PC-3 (cell line): ENCODE results near the gene ZNFX1. TPM values are rescaled to one million over a fixed set of nuclear protein-coding genes. Genes with fewer than 3 reads are reported as not detected.
"Not testable (repeated sequence)": the region's sequence is repeated elsewhere in the genome, so short reads cannot be mapped to it uniquely, and the experiment has no call there.

Experiments used
- ATAC-seq: fragments of 200-7000 bp; cut with Tn5 transposase; 2 replicates; pipeline ENCODE4 v1.9.1; 2020; ENCODE audit warnings: mild to moderate bottlenecking, moderate library complexity
- BruUV-seq: library from RNA; stranded (reverse); fragments of 400-500 nt; replicated peaks from 2 replicates; lab custom pipeline; 2021; lab: Mats Ljungman, UMichigan
- CTCF ChIA-PET: fragments of 300-600 bp; sonication (Branson Sonifier 250); formaldehyde crosslinking; loops from one replicate; lab custom pipeline; 2022; ENCODE audit warnings: antibody characterized with exemption; lab: Charles Lee
- POLR2A ChIA-PET: fragments of 300-600 bp; sonication (Branson Sonifier 250); formaldehyde crosslinking; loops from one replicate; lab custom pipeline; 2022; ENCODE audit warnings: antibody characterized with exemption; ENCODE audit not compliant: unreplicated experiment; lab: Charles Lee
- DNase-seq: peaks from one replicate; pipeline ENCODE4 v3.0.0-alpha.2; 2015
- H2AFZ ChIP-seq: fragments of 300-600 bp; sonication (generic); 2 replicates; pipeline ENCODE4 v1.6.0; 2016; ENCODE audit warnings: antibody characterized with exemption, low read length
- H3F3A ChIP-seq: fragments of 300-600 bp; sonication (generic); one replicate; pipeline ENCODE4 v1.6.0; 2017; ENCODE audit warnings: antibody characterized with exemption, low read length, control low read depth, mild to moderate bottlenecking; ENCODE audit not compliant: unreplicated experiment
- H3K27ac ChIP-seq: fragments of 300-600 bp; sonication (generic); 2 replicates; pipeline ENCODE4 v1.5.1; 2016; ENCODE audit warnings: mild to moderate bottlenecking, low read length
- H3K27me3 ChIP-seq: fragments of 300-600 bp; sonication (generic); 2 replicates; pipeline ENCODE4 v1.6.1; 2016; ENCODE audit warnings: low read length, mixed read lengths
- H3K36me3 ChIP-seq: fragments of 300-600 bp; sonication (generic); 2 replicates; pipeline ENCODE4 v1.6.1; 2016; ENCODE audit warnings: low read depth, mixed run types, low read length, mixed read lengths
- H3K4me1 ChIP-seq: fragments of 300-600 bp; sonication (generic); 2 replicates; pipeline ENCODE4 v1.5.1; 2016; ENCODE audit warnings: low read length; ENCODE audit not compliant: insufficient read depth
- H3K4me2 ChIP-seq: fragments of 300-600 bp; sonication (generic); 2 replicates; pipeline ENCODE4 v1.6.0; 2016; ENCODE audit warnings: low read length
- H3K4me3 ChIP-seq: fragments of 300-600 bp; sonication (generic); 2 replicates; pipeline ENCODE4 v1.5.1; 2016; ENCODE audit warnings: mild to moderate bottlenecking, low read length, mixed read lengths
- H3K79me2 ChIP-seq: fragments of 300-600 bp; sonication (generic); 2 replicates; pipeline ENCODE4 v1.6.1; 2017; ENCODE audit warnings: low read length, mixed read lengths
- H3K9ac ChIP-seq: fragments of 300-600 bp; sonication (generic); 2 replicates; pipeline ENCODE4 v1.6.0; 2016; ENCODE audit warnings: mild to moderate bottlenecking, low read length
- H3K9me2 ChIP-seq: fragments of 300-600 bp; sonication (generic); replicated peaks from 2 replicates; pipeline ENCODE4 v1.6.1; 2016; ENCODE audit warnings: mixed run types, low read length, mixed read lengths
- H3K9me3 ChIP-seq: fragments of 300-600 bp; sonication (generic); 2 replicates; pipeline ENCODE4 v1.6.1; 2016; ENCODE audit warnings: low read length, mixed read lengths
- H4K20me1 ChIP-seq: fragments of 300-600 bp; sonication (generic); 2 replicates; pipeline ENCODE4 v1.6.1; 2016; ENCODE audit warnings: low read length, mixed read lengths
- EZH2 ChIP-seq: fragments of 300-600 bp; sonication (generic); IDR thresholded peaks from one replicate; pipeline ENCODE4 v1.6.1; 2017; ENCODE audit warnings: antibody characterized with exemption, mild to moderate bottlenecking, low read length; ENCODE audit not compliant: unreplicated experiment
- EZH2phosphoT487 ChIP-seq: fragments of 300-600 bp; sonication (generic); IDR thresholded peaks from 2 replicates; pipeline ENCODE4 v1.6.1; 2018; ENCODE audit warnings: mild to moderate bottlenecking, antibody characterized with exemption, low read length, borderline replicate concordance
- intact Hi-C: fragments of 100-400 bp; cut with micrococcal nuclease; formaldehyde crosslinking; loops from 2 replicates; pipeline ENCODE4 v1.9.0; 2023
- total RNA-seq: library from RNA; depleted of rRNA; stranded (reverse); fragments of >200 nt; gene quantifications from 2 replicates; pipeline ENCODE4 v1.2.3, GENCODE V29; 2014
- TF ChIP-seq, protein P1 (sequence below): fragments of 300-600 bp; sonication (generic); conservative IDR thresholded peaks from 2 replicates; pipeline ENCODE4 v1.5.1; 2017; ENCODE audit warnings: antibody characterized with exemption, low read depth, mild to moderate bottlenecking, low read length

The ZNFX1 gene
- total RNA-seq, 1 experiment from 2014 or later = 18.8 TPM

DNA sequence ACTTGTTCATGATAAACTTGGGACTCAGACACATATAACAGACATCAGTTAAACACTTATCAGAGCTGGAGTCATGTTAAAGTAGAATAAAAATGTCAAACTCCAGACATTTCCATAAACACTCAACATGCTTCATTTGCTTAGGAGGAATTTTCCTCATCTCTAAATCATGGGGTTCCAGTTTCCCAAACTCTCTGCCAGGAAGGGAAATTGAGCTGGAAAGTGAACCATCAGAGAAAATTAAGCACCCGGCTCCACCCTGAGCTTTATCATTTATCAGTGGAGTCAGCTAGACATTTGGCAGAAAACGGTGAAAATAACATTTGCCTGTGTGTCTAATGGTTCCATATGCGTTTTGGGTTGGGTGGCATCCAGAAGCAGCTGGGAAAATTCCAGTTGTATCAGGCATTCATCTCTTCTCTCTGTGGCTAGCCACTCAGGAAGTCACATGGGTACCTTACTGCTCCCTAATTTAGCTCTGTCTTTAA is 25.3 kb upstream of the ZNFX1 start:
- Histone ChIP-seq H3K9me3 (no peaks in the 10 kb centered on the region), H3K9ac (no peak overlapping the region), H3K36me3 (no peaks in the 10 kb centered on the region), H3K79me2 (no peaks in the 10 kb centered on the region), H3K27me3 (no peaks in the 10 kb centered on the region), H3K4me2 (no peak overlapping the region), H3F3A (no peaks in the 10 kb centered on the region), H2AFZ (no peak overlapping the region), H3K27ac (no peak overlapping the region), H3K4me3 (no peak overlapping the region), H4K20me1 (no peaks in the 10 kb centered on the region), H3K9me2 (no peaks in the 10 kb centered on the region), H3K4me1 (no peaks in the 10 kb centered on the region)
- TF ChIP-seq EZH2phosphoT487 = no peak
- TF ChIP-seq, protein P1, sequence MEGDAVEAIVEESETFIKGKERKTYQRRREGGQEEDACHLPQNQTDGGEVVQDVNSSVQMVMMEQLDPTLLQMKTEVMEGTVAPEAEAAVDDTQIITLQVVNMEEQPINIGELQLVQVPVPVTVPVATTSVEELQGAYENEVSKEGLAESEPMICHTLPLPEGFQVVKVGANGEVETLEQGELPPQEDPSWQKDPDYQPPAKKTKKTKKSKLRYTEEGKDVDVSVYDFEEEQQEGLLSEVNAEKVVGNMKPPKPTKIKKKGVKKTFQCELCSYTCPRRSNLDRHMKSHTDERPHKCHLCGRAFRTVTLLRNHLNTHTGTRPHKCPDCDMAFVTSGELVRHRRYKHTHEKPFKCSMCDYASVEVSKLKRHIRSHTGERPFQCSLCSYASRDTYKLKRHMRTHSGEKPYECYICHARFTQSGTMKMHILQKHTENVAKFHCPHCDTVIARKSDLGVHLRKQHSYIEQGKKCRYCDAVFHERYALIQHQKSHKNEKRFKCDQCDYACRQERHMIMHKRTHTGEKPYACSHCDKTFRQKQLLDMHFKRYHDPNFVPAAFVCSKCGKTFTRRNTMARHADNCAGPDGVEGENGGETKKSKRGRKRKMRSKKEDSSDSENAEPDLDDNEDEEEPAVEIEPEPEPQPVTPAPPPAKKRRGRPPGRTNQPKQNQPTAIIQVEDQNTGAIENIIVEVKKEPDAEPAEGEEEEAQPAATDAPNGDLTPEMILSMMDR = no peak
- no peak for TF ChIP-seq EZH2
- BruUV-seq = no TSS peak
- ATAC-seq = no peak
- POLR2A ChIA-PET = interaction anchor here (0.6 kb wide), 1 partner anchor 20 kb away, joined by 4 read pairs; no protein-coding TSS in a partner anchor
- CTCF ChIA-PET = interaction anchor here (0.7 to 1.1 kb wide), 2 partner anchors 57 to 239 kb away, joined by 3 to 4 read pairs; no protein-coding TSS in a partner anchor
- DNase-seq = no peak
- intact Hi-C loops = no loop called here

DNA sequence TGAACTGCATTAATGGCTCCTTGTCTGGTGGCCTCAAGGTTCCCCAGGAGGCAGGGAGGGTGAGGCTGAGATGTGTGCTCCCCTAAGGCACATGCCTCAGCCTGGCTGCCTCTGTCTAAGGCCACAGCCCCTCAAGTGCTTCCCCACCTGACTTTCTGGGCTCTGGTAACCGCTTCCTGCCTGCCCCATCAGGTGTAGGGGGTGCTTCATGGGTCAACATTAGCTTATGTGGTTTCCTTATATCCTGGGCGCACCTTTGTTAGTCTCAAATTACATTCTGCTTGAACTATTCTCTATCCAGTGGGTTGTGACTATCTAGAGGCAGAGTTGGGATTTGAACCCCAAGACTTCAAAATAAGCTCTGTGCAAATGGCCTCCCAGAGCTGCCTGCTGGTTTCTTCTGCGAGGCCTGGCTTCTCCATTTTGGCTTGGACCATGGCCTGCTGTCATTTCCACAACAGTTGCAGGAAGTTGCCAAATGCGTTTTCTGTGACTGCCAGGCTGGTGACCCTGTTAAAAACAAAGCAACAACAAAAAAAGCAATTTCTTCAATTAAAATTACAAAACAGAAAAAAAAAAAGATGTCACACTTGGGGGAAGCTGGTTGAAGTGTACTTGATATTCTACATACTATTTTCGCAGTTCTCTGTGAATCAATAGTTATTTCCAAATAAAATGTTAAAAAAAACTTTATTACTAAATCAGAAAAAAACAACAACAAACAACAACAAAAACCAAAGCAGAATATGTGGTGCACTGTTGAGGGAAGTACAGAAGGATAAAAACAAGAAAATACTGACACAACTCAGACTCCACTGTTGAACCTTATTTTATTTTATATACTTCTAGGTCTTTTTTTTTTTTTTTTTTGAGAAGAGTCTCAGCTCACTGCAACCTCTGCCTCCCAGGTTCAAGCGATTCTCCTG is 20.0 kb upstream of the ZNFX1 start:
- ChIA-PET POLR2A (no interaction called here), CTCF (no interaction called here)
- DNase-seq (no peak), ATAC-seq (peak; percentile 67)
- Histone ChIP-seq H2AFZ (no peak overlapping the region), H3K9me3 (no peaks in the 10 kb centered on the region), H3K4me1 (peaks cover 7% of the 10 kb centered on the region; the same call in 1 of the 2 replicates), H3K9ac (no peak overlapping the region), H3K27me3 (no peaks in the 10 kb centered on the region), H3K4me2 (no peak overlapping the region), H3K36me3 (no peaks in the 10 kb centered on the region), H3K9me2 (no peaks in the 10 kb centered on the region), H3F3A (no peaks in the 10 kb centered on the region), H4K20me1 (no peaks in the 10 kb centered on the region), H3K27ac (no peak overlapping the region), H3K79me2 (no peaks in the 10 kb centered on the region), H3K4me3 (no peak overlapping the region)
- no peak for TF ChIP-seq EZH2
- TF ChIP-seq, protein P1 = no peak
- no peak for TF ChIP-seq EZH2phosphoT487
- intact Hi-C loops = no loop called here
- BruUV-seq = no TSS peak

DNA sequence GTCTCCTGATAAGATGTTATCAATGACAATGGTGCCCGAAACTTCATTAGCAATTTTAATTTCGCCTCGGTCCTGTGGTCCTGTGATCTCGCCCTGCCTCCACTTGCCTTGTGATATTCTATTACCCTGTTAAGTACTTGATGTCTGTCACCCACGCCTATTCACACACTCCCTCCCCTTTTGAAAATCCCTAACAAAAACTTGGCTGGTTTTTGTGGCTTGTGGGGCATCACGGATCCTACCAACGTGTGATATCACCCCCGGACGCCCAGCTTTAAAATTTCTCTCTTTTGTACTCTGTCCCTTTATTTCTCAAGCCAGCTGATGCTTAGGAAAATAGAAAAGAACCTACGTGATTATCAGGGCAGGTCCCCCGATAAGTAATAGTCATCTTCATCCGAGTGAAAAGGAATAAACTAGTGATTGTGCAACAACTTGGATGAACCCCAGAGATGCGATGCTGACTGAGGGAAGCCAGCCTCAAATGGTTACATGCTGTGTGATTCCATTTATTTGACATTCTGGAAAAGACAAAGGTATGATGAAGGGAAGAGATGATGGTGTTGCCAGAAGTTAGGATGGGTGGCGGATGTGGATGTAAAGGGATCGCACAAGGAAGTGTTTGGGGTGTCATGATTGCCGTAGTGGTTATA is 16.3 kb upstream of the ZNFX1 start:
- H3K27ac ChIP-seq, ATAC-seq, CTCF ChIA-PET, H2AFZ ChIP-seq, H3K9me2 ChIP-seq, H3K4me3 ChIP-seq, H3K79me2 ChIP-seq, intact Hi-C loops, H3K27me3 ChIP-seq, H3K4me2 ChIP-seq, POLR2A ChIA-PET, DNase-seq, BruUV-seq, H3K9ac ChIP-seq, H3K9me3 ChIP-seq: not testable (repeated sequence)
- peaks cover 13% of the 10 kb centered on the region for H4K20me1 ChIP-seq
- peaks cover 28% of the 10 kb centered on the region for H3K36me3 ChIP-seq
- H3F3A ChIP-seq = peaks cover 24% of the 10 kb centered on the region
- peaks cover 10% of the 10 kb centered on the region for H3K4me1 ChIP-seq
